Measurements from ENCODE around the gene MBTPS1. TPM values are rescaled to one million over a fixed set of nuclear protein-coding genes. Genes with fewer than 3 reads are reported as not detected.
"Not testable (repeated sequence)": the region's sequence is repeated elsewhere in the genome, so short reads cannot be mapped to it uniquely, and the experiment has no call there.

The MBTPS1 gene
- total RNA-seq, 1 donor from 2014 or later = 85.9 TPM

DNA sequence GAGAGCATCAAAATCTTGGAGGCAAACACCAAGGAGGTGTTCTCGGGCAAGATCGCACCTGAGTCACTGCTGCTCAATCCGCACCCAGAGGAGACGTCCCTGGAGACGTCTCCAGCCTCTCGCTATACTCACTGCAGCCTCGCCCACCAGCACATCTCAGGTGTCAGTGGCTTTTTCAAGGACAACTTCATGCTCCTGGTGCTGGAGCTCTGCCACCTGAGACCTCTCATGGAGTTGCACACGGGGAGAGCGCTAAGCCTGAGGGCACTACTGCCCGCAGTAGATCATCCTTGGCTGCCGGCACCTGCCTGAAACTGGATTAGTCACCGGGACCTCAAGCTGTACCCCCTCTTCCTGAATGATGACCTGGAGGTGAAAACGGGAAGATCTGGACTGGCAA, 2.6 kb upstream of the MBTPS1 start:
- Histone ChIP-seq H4K20me1 (ENCODE audit: insufficient read depth, low read length) (peaks cover 6% of the 10 kb centered on the region), H2AFZ (ENCODE audit: low read depth, low read length) (no peak overlapping the region), H3K79me2 (ENCODE audit: insufficient read depth, low read length) (peaks cover 20% of the 10 kb centered on the region), H3K4me1 (ENCODE audit: insufficient read depth, low read length) (peaks cover 7% of the 10 kb centered on the region), H3K9me3 (ENCODE audit: insufficient read depth, low read depth, low read length) (no peaks in the 10 kb centered on the region), H3K27ac (ENCODE audit: low read depth, low read length) (no peak overlapping the region), H3K36me3 (ENCODE audit: insufficient read depth, low read length) (peaks cover 6% of the 10 kb centered on the region), H3K4me2 (ENCODE audit: low read length) (no peak overlapping the region), H3K27me3 (ENCODE audit: insufficient read depth, low read length) (no peaks in the 10 kb centered on the region), H3K4me3 (ENCODE audit: insufficient read depth, low read depth, low read length) (no peak overlapping the region), H3K9ac (ENCODE audit: low read length) (no peak overlapping the region)
- Mint-ChIP-seq H3K36me3 (ENCODE audit: low read depth, unreplicated experiment) (peaks cover 9% of the 10 kb centered on the region), H3K27me3 (ENCODE audit: low read depth, unreplicated experiment) (no peaks in the 10 kb centered on the region), H3K9me3 (ENCODE audit: unreplicated experiment) (no peaks in the 10 kb centered on the region), H3K4me1 (ENCODE audit: low read depth, unreplicated experiment) (peaks cover 3% of the 10 kb centered on the region), H3K27ac (ENCODE audit: unreplicated experiment) (no peak overlapping the region), H3K4me3 (ENCODE audit: unreplicated experiment) (no peak overlapping the region)
- FAIRE-seq = no peak
- no peak for DNase-seq (ENCODE audit: low read depth)
- TF ChIP-seq, protein P1, sequence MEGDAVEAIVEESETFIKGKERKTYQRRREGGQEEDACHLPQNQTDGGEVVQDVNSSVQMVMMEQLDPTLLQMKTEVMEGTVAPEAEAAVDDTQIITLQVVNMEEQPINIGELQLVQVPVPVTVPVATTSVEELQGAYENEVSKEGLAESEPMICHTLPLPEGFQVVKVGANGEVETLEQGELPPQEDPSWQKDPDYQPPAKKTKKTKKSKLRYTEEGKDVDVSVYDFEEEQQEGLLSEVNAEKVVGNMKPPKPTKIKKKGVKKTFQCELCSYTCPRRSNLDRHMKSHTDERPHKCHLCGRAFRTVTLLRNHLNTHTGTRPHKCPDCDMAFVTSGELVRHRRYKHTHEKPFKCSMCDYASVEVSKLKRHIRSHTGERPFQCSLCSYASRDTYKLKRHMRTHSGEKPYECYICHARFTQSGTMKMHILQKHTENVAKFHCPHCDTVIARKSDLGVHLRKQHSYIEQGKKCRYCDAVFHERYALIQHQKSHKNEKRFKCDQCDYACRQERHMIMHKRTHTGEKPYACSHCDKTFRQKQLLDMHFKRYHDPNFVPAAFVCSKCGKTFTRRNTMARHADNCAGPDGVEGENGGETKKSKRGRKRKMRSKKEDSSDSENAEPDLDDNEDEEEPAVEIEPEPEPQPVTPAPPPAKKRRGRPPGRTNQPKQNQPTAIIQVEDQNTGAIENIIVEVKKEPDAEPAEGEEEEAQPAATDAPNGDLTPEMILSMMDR (IDR thresholded peaks at IDR 0.05; ENCODE audit: insufficient read depth, low read depth, low read length) = no peak
- no peak for TF ChIP-seq EZH2 (IDR thresholded peaks at IDR 0.05; ENCODE audit: insufficient read depth, low read length)

DNA sequence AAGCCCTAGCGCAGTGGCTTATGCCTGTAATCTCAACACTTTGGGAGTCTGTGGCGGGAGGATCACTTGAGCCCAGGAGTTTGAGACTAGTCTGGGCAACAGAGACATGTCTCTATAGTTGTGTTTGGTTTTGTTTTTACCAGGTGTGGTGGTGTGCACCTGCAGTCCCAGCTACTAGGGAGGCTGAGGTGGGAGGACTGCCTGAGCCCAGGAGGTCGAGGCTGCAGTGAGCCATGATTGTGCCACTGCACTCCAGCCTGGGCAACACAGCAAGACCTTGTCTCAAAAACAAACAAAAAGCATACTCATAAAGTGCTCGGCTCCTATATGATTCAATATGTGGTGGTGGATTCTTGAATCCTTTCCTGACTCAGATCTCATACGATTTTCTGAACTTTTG, 1.6 kb upstream of the MBTPS1 start:
- not testable (repeated sequence) for H3K9me3 ChIP-seq (ENCODE audit: insufficient read depth, low read depth, low read length); H3K27me3 Mint-ChIP-seq (ENCODE audit: low read depth, unreplicated experiment); H3K36me3 ChIP-seq (ENCODE audit: insufficient read depth, low read length); FAIRE-seq; H3K4me2 ChIP-seq (ENCODE audit: low read length); H3K36me3 Mint-ChIP-seq (ENCODE audit: low read depth, unreplicated experiment); H3K4me1 ChIP-seq (ENCODE audit: insufficient read depth, low read length); H3K9ac ChIP-seq (ENCODE audit: low read length); H3K27me3 ChIP-seq (ENCODE audit: insufficient read depth, low read length); H3K9me3 Mint-ChIP-seq (ENCODE audit: unreplicated experiment); H3K4me1 Mint-ChIP-seq (ENCODE audit: low read depth, unreplicated experiment); H4K20me1 ChIP-seq (ENCODE audit: insufficient read depth, low read length); DNase-seq (ENCODE audit: low read depth); H3K27ac ChIP-seq (ENCODE audit: low read depth, low read length); H3K4me3 ChIP-seq (ENCODE audit: insufficient read depth, low read depth, low read length); H2AFZ ChIP-seq (ENCODE audit: low read depth, low read length)
- peak overlapping the region; percentile 76 for H3K4me3 Mint-ChIP-seq (ENCODE audit: unreplicated experiment)
- H3K79me2 ChIP-seq (ENCODE audit: insufficient read depth, low read length) = peaks cover 30% of the 10 kb centered on the region
- H3K27ac Mint-ChIP-seq (ENCODE audit: unreplicated experiment) = peak overlapping the region; percentile 62

DNA sequence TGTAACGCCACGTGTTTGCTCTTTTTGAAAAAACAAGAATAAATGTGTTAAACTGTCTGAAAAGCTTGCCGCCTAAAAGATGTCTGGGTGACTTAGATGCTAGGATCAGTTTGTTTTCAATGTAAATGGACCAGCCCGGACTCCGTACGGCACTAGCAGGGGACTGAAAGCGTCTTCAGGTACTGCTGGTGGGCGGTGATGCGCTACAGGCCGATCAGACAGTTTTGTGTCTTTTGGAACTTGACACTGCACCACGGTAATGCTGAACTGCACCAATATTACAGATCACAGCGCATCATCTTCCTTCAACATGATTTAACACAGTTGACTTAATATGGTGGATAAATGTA, 727 bp upstream of the MBTPS1 start:
- Histone ChIP-seq H3K9me3 (ENCODE audit: insufficient read depth, low read depth, low read length) (no peaks in the 10 kb centered on the region), H3K9ac (ENCODE audit: low read length) (peak overlapping the region; percentile 98), H3K4me3 (ENCODE audit: insufficient read depth, low read depth, low read length) (peak overlapping the region; percentile 91), H3K4me1 (ENCODE audit: insufficient read depth, low read length) (peaks cover 7% of the 10 kb centered on the region), H3K36me3 (ENCODE audit: insufficient read depth, low read length) (no peaks in the 10 kb centered on the region), H3K27me3 (ENCODE audit: insufficient read depth, low read length) (no peaks in the 10 kb centered on the region), H4K20me1 (ENCODE audit: insufficient read depth, low read length) (peaks cover 6% of the 10 kb centered on the region), H3K4me2 (ENCODE audit: low read length) (peak overlapping the region; percentile 95), H3K27ac (ENCODE audit: low read depth, low read length) (peak overlapping the region; percentile 85), H3K79me2 (ENCODE audit: insufficient read depth, low read length) (peaks cover 38% of the 10 kb centered on the region), H2AFZ (ENCODE audit: low read depth, low read length) (peak overlapping the region; percentile 90)
- Mint-ChIP-seq H3K4me1 (ENCODE audit: low read depth, unreplicated experiment) (peaks cover 3% of the 10 kb centered on the region), H3K27me3 (ENCODE audit: low read depth, unreplicated experiment) (no peaks in the 10 kb centered on the region), H3K36me3 (ENCODE audit: low read depth, unreplicated experiment) (peaks cover 9% of the 10 kb centered on the region), H3K27ac (ENCODE audit: unreplicated experiment) (peak overlapping the region; percentile 10), H3K9me3 (ENCODE audit: unreplicated experiment) (no peaks in the 10 kb centered on the region), H3K4me3 (ENCODE audit: unreplicated experiment) (peak overlapping the region; percentile 95)
- FAIRE-seq = no peak
- DNase-seq (ENCODE audit: low read depth) = peak; percentile 16
- no peak for TF ChIP-seq EZH2 (IDR thresholded peaks at IDR 0.05; ENCODE audit: insufficient read depth, low read length)
- TF ChIP-seq, protein P1 (IDR thresholded peaks at IDR 0.05; ENCODE audit: insufficient read depth, low read depth, low read length) = no peak
